Lower leg skin (tissue), 4 donors: ENCODE measurements around the gene BPIFB1. TPM values are rescaled to one million over a fixed set of nuclear protein-coding genes. Genes with fewer than 3 reads are reported as not detected.

ENCODE experiments used
- DNase-seq, 2 donors: peaks; one replicate each; pipeline ENCODE4 v3.0.0-alpha.2; 2019; ENCODE audit warnings: low spot score in 2 of 2
- H3K4me3 ChIP-seq: fragments of 200-600 bp; sonication (generic); 2 replicates; pipeline ENCODE4 v1.5.1; 2017; ENCODE audit warnings: mild to moderate bottlenecking, low read depth; ENCODE audit not compliant: poor library complexity, severe bottlenecking
- CTCF ChIP-seq, 3 donors: fragments of 450-650 bp; IDR thresholded peaks; one replicate each; pipeline ENCODE4 v1.5.1; 2016; ENCODE audit warnings: antibody characterized with exemption in 3 of 3, mild to moderate bottlenecking in 3 of 3, moderate library complexity in 2 of 3
- POLR2A ChIP-seq, 2 donors: fragments of 450-650 bp; IDR thresholded peaks; one replicate each; pipeline ENCODE4 v1.6.1; 2016 to 2017; ENCODE audit warnings: antibody characterized with exemption in 2 of 2, mild to moderate bottlenecking in 1 of 2, moderate library complexity in 1 of 2
- WGBS, 2 donors: methylation state at CpG; one replicate each; pipeline ENCODE4 v1.1.5; 2018; 5-methylcytosine and 5-hydroxymethylcytosine counted together
- intact Hi-C: fragments of 100-400 bp; cut with DNase I; formaldehyde crosslinking; loops from one replicate; pipeline ENCODE4 v1.15.0; 2023; ENCODE audit warnings: low total_unique reads
- total RNA-seq, 4 donors: library from RNA; depleted of rRNA; stranded (reverse); fragments of >200 nt; gene quantifications; one replicate each; pipeline ENCODE4 v1.1.0, GENCODE V29; 2016

BPIFB1 gene
- total RNA-seq, 4 donors from 2014 or later = not detected

- TF ChIP-seq POLR2A (IDR thresholded peaks at IDR 0.05) = no peak
These were observed 50.6 kb downstream of the BPIFB1 start for GRCh38 chr20:33333616-33334015.

GRCh38 chr20:33334111-33334510 lies 51.1 kb downstream of the BPIFB1 start:
- no peak for DNase-seq
- intact Hi-C loops = no loop called here
- TF ChIP-seq CTCF (IDR thresholded peaks at IDR 0.05) (no peak), POLR2A (IDR thresholded peaks at IDR 0.05) (no peak)
- WGBS, 2 donors = 92 to 94% methylated on average over 3 of the region's 3 CpGs
- no peak overlapping the region for H3K4me3 ChIP-seq

More at GRCh38 chr20:33333616-33334015, 50.6 kb downstream of the BPIFB1 start:
- H3K4me3 ChIP-seq = no peak overlapping the region
- 93 to 95% methylated on average over 7 of the region's 7 CpGs for WGBS, 2 donors
- intact Hi-C loops = no loop called here
- DNase-seq = no peak

- TF ChIP-seq POLR2A (IDR thresholded peaks at IDR 0.05) (no peak), CTCF (IDR thresholded peaks at IDR 0.05) (no peak)
- intact Hi-C loops = no loop called here
- no peak overlapping the region for H3K4me3 ChIP-seq
- 90 to 97% methylated on average over 3 of the region's 3 CpGs for WGBS, 2 donors
- no peak for DNase-seq
These were observed 53.4 kb downstream of the BPIFB1 start for GRCh38 chr20:33336375-33336774.

GRCh38 chr20:33337119-33337518 lies 54.1 kb downstream of the BPIFB1 start:
- TF ChIP-seq POLR2A (IDR thresholded peaks at IDR 0.05) (no peak), CTCF (IDR thresholded peaks at IDR 0.05) (no peak)
- 48 to 54% methylated on average over 8 of the region's 8 CpGs for WGBS, 2 donors
- DNase-seq = no peak
- intact Hi-C loops = no loop called here
- H3K4me3 ChIP-seq = no peak overlapping the region

GRCh38 chr20:33337531-33338165 lies 54.6 kb downstream of the BPIFB1 start:
- no peak for DNase-seq
- no peak overlapping the region for H3K4me3 ChIP-seq
- WGBS, 2 donors = 58 to 59% methylated on average over 6 of the region's 6 CpGs
- TF ChIP-seq POLR2A (IDR thresholded peaks at IDR 0.05) = no peak
- TF ChIP-seq CTCF (IDR thresholded peaks at IDR 0.05) = no peak
- intact Hi-C loops = no loop called here

- no peak overlapping the region for H3K4me3 ChIP-seq
- TF ChIP-seq POLR2A (IDR thresholded peaks at IDR 0.05) = no peak
- no peak for TF ChIP-seq CTCF (IDR thresholded peaks at IDR 0.05)
- WGBS, 2 donors = 84 to 90% methylated on average over 5 of the region's 5 CpGs
- intact Hi-C loops = no loop called here
- DNase-seq = no peak
These were observed 55.6 kb downstream of the BPIFB1 start for GRCh38 chr20:33338467-33339258.
